Hepatocyte (in vitro differentiated cells): ENCODE results near the gene RTBDN.

Experiments
- CTCF ChIP-seq: fragments of 200-600 bp; sonication (generic); IDR thresholded peaks from 2 replicates; pipeline ENCODE4 v1.5.1; 2016; ENCODE audit warnings: antibody characterized with exemption, mild to moderate bottlenecking; ENCODE audit not compliant: poor library complexity
- EZH2 ChIP-seq: fragments of 200-600 bp; sonication (generic); IDR thresholded peaks from 2 replicates; pipeline ENCODE4 v1.6.1; 2016; ENCODE audit warnings: antibody characterized with exemption, mild to moderate bottlenecking, borderline replicate concordance

GRCh38 chr19:12840091-12841079 is 6.0 kb upstream of the RTBDN start:
- TF ChIP-seq EZH2, result no peak
- no peak for TF ChIP-seq CTCF
